GM19463 (cell line): ENCODE data around the gene METTL24.
"Not testable (repeated sequence)": the region's sequence is repeated elsewhere in the genome, so short reads cannot be mapped to it uniquely, and the experiment has no call there.

Experiments
- ATAC-seq: cut with Tn5 transposase; IDR thresholded peaks from one replicate; pipeline ENCODE4 v1.9.1; 2021; ENCODE audit warnings: mild to moderate bottlenecking, moderate library complexity; ENCODE audit not compliant: unreplicated experiment

METTL24 gene

DNA sequence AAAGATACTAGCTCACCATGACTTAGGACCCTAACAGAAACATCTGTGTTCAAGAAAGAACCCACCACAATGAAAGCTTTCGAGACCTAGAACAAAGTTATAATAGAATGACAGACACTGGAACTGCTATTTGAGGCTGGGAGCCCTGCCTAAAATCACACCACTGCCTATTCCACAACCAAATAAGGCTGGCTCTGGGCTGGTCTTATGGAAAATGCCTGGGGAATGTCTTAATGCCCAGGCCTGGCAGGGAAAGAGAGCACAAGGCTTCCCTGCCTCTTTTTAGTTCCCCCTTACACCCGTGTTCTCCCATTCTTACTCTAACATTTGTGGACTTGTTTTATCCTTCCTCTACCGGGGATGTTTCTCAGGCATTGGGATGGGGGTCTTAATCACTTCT is 5.6 kb upstream of the METTL24 start:
- ATAC-seq: no peak

DNA sequence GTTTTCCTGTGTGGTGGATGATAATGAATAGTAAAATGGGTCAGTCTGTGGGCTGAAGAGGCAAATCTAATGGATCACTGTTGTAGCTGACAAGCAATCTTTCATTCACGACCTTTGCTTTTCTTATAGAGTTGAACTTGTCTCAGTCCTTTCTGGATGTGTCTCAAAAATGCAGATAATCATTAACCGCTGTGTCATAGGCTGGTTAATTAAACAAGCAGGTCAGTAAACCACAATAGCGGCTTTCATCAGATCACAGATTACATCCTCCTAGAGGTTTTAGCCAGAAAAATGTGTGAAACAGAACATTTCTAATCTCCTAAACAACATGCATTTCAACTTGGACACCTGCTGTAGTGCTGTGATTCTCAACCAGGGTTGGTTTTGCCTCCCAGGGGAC is 2.5 kb upstream of the METTL24 start:
- no peak for ATAC-seq

DNA sequence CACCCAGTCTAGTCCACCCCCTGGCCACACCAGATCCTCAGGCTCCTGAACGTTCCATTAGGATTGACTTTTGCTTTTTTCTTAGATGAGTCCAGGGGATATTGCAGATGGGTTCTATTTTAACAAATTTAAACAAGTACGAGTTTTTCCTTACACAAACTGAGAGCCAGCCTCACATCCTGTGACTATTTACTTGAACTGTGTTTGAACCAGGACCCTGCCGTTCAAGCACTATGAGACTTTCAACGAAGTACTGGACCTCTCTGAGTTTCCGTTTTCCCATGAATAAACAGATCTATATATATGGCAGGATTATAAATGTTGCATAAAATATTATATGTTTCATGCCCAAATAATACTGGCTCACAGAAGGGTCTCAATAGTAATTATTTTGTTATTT is 1.4 kb upstream of the METTL24 start:
- ATAC-seq: no peak

DNA sequence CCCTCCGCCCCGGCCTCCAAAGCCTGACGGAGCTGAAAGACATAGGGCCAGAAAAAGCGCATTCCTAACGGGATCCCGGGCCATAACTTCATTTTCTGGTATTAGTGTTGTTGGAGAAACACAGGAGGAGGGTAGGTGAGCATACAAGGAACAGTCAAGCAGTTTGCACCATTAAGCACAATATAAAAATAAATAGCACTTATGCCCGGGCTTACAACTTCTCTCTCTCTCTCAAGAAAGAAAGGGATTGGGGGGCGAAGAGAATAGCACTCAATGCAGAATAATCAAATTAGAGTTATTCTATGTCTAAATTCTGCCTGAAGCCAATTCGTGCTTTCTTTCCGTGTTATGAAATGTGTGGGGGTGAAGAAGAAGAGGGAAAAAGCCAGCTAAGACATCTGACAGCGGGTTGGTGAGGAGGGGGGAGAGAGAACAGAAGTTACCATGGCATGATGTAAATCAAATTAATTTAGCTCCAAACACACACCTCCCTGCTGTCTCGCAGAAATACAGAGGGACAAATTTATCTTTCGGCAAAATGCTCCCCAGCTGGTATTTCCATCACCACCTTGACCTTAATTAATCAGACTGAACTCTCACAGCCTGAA is 508 bp upstream of the METTL24 start:
- ATAC-seq: no peak

DNA sequence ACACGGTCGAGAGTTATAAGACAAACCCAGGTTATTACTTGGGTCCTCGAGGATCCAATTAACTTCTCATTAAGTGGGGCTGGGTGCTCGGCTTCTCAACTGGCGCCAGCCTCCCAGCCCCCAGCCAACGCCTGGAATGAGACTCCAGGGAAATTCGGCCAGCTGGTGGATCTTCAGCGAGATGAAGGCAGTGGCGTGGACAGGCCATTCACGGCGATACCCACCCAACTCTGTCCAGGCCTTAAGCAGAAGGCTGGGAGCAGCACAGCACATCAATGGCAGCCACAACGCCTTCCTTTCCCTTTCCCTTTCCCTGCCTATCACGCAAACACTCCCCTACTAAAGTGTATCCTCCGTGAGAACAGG is 868 bp downstream of the METTL24 start:
- ATAC-seq: no peak

DNA sequence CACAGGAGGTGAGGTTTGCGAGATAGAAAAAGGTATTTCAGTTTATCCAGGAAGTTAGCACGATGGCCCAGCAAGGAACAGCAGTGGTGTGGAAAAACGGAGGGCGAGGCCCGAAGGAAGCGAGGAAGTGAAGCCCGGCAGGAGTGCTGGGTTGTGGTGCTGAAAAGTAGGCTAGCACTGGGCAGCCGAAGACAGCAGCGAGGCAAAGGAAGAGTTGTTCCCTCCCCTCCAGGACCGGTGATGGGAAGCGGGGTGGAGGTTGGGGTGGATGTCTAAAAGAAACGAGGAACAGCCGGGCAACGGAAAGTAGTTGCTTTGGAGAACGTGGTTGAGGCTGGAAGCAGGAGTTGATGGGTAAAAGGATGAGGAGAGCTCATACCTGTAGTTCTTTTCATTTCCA is 1.4 kb downstream of the METTL24 start:
- ATAC-seq: no peak

DNA sequence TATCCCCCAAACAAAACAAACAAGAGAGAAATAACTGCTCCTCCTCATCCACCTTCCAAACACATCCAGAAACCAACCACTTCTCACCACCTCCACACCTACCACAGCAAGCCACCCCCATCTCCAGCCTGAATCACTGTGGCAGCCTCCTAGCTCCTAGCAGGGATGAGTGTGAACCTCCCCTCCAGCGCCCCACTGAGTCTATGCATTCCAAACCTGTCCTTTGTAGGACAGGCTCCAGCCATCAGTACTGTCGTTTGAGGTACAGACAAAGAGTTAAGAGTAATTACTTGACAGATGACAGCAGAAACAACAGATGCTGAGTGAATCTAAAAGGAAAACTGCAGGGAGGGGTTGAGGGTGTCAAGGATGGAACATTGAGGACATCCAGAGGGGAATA is 2.4 kb downstream of the METTL24 start:
- ATAC-seq: no peak

DNA sequence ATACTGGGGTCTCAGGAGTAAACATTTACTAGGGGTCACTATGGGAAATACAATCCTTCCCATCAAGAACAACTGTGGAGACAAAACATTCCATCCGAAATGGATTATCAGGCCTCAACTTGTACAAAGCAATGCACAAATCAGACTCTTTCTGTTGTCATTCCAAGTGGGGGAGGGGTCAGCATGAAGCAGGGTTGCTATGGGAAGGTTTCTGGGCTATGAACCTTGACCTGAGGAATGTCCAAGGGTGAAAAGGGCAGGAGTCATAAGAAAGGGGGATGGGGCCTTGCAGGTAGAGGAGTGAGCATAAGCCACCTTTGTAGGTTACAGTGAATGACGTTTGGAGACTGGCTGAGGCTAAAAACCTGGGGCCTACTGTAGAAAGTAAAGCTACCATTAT is 3.1 kb downstream of the METTL24 start:
- ATAC-seq: no peak

DNA sequence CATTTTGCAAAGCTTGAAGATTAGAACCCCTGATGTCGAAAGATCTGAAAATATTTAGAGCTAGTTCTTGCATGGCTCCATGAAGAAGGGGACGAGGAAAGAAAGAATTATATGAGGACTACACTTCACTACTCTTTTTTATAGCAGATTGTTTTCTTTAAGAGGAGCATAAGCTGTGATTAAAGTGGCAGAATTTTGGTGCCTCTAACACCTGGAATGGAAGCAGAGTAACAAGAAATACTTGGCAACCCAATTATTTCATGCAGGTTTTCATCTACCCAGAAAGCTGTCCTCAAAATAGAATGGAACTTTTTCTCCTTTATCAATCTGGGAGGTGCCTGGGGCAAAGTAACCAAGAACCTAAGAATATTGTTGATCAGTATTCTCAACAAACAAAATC is 4.0 kb downstream of the METTL24 start:
- no peak for ATAC-seq

DNA sequence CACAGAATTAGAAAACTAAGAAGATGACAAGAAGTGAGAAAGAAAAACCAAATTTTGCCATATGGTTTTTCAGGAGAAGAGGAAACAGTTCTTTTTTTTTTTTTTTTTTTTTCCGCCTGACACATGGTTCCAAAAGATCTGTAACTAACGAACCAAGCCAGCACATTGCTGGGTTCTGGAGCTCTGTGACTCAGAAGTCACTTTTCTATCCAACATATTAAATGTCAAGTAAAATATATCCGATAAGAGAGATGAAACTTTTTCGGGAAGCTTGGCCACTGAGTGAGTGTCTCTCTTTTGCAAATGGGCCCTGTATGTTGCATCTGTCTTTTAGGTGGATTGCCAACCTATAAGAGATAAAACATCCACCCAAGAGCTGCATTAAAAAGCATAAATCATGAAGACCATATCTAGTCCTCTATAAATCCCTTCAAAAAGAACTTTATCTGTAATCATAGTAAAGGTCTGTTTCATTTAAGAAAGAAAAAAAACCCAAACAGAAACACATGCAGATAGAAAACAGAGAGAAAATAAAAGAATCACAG is 4.6 kb downstream of the METTL24 start:
- ATAC-seq: no peak

DNA sequence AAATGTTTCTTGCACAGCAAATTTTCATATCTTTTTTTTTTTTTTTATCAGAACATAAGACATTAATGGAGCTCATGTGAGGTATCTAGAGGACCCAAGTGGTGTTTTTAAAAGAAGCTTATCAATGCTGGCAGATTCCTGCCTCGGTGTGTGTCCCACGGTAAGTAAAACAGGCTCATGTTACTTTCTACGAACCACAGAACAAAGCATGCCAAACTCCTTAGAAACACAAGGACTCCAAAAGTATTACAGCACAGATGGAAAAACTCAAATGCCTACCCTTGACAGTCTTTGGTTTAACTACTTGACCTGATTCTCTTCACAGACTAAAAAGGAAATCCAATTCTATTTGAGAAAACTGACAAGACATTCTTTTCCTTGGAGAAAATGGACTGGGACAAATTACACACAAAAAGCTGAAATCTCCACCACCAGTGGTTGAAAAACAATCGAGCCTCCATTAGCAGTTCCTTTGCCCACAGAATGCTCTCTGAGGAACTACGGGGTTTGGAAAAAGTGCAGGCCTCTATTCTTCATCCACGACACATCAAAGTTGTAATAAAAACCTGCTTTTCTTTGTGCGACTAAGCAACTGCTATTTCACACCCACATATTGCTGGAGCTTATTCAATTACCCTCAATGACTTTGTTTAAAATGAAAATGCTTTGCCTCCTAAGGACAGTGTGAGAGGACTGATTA is 5.4 kb downstream of the METTL24 start:
- no peak for ATAC-seq

DNA sequence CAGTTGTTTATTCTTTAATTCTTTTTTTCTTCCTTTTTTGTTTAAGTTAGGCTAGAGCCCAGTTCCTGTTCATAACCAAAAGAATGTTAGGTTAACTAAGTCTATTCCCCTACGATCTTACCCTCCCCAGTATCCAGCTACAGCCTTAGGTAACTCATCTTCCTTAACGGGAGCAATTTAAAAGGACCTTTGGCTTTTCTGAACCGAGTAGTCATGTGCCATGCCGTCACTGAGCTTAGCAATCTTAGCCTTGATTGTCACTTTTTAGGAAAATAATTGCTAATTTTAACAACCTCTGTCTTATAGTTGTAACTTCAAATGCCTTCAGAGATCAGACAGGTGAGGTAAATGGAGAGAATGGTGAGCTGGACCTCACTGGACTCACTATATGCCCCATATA is 6.2 kb downstream of the METTL24 start:
- ATAC-seq: no peak

DNA sequence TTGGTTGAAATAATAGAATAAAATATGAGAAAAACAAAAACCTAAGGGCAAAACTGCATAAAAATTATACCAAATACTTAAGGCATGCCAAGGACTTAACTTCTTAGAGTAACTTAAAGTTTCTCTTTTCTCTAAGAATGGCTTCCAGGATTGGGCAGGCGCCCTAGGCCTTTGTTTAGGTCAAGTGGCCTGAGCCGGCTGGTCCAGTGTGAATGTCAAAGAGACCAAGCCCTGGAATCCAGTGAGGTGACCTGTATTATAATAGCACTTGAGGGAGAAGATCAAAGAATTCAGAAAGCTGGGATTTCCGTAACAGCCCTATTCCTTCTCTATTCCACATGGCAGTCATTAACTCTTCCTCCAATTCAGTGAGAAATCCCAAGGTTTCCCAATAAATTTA is 6.6 kb downstream of the METTL24 start:
- no peak for ATAC-seq

DNA sequence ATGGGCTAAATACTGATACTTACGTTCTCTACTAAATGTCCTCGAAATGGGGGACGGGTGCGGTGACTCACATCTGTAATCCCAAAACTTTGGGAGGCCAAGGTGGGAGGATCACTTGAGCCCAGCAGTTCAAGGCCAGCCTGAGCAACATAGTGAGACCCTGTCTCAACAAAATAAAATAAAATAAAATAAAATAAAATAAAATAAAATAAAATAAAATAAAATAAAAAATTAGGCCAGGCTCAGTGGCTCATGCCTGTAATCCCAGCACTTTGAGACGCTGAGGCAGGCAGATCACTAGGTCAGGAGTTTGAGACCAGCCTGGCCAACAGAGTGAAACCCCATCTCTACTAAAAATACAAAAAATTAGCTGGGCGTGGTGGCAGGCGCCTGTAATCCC is 7.6 kb downstream of the METTL24 start:
- not testable (repeated sequence) for ATAC-seq

DNA sequence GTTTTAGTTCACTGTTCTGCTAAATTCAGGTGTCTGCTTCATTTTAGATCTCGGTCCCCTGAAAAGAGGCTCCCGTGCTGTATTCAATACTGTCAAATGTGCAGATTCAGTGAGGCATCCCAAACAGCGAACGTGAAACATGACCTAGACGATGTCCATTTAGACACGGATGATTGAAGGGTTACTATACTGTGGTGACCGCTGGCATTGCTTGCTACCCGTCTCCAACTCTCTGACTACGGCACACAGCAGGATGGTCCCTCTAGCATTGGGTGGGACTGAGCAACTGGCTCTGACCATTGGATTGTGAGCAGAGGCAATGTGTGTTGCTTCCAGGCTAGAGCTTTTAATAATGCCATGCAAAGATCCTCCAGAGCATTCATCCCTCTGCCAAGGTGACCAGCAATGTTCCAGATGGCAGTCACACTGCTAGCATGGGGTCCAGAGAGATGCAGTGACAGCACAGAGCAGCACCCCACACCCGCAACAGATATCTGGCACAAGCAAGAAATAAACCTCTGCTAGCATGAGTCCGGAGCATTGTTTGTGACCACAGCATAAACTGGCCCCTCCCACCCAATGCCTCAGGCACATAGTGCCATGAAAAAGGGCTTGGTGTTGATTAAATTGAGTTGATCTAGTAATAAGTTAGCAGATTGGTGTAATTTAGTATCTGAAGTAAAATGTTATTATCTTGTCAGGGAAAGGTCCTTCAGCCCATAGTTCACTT is 9.0 kb downstream of the METTL24 start:
- no peak for ATAC-seq

DNA sequence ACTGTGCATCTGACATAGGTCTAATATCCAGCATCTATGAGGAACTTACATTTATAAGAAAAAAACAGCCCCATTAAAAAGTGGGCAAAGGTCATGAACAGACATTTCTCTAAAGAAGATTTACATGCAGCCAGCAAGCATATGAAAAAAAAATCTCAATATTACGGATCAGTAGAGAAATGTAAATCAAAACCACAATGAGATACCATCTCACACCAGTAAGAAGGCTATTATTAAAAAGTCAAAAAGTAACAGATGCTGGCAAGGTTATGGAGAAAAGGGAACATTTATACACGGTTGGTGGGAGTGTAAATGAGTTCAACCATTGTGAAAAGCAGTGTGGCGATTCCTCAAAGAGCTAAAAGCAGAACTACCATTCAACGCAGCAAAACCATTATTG is 13.1 kb downstream of the METTL24 start:
- no peak for ATAC-seq

DNA sequence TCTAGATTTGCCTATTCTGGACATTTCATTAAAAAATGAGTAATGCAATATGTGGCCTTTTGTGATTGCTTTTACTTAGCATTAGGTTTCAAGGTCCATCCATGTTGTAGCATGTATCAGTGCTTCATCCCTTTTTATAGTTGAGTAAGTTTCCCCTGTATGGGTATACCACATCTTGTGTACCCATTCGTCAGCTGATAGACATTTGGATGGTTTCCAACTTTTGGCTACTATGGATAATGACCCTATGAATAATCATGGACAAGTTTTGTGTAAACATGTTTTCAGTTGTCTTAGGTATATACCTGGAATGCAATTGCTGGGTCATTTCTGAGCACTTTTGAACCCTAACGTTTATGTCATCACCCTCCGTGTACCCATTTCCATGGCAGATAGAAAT is 15.4 kb downstream of the METTL24 start:
- ATAC-seq: no peak

DNA sequence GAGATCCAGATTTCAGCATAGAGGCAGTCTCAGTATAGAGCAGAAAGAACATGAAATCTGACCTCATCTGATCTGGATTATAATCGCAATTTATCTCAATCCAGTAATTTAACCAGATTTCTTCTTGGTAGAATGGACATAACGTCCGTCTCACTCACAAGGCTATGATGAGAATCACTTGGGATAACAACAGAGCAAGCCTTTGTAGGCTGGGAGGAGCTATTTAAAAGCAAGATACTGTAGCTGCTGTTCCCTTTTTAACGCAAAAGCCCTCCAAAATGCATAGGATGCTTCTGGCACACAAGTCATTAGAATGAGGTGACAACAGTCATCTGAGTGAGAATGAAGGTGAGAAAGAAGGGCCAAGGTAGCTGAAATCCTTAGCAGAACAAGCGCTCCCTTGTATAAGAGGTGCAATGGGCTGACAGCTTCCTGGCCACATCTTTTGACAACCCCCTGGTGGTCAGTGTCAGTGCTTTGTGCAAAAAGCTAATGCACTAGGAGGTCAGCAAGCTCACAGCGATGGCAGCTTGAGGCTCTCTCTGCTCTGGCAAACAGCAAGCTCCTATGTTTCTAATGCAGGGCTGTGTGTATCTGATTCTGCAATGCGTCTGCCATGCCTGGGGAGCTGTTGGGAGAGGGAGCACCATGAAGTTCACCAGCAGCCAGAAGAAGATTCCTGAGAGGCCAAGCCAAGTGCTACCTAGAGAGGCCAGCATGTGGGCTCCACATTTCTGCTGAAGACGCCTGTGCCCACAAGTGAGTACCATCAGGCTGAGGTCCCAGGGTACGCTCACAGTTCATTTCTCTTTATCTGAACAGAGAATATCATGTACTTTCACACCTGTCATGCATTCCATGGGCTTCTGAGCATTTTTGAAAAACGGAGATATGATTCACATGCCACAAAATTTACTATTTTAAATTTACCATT is 16.2 kb downstream of the METTL24 start:
- no peak for ATAC-seq

DNA sequence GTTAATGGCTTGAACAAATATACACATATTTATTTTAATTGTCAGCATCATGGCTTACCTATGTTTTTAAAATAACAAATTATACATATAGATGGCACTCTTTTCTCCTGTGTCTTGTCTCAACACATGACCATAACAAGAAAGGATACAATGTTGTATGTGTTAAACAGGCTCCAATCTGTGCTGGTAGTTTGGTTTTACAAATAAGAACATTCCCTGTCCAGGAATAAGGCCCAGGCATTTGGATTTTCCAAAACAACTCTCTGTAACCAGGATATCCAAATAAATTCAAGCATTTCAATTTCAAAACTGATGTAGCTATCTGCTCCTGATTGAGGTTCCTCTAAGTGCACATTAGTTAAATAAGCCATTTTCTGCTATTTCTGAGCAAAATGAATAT is 17.1 kb downstream of the METTL24 start:
- ATAC-seq: no peak

DNA sequence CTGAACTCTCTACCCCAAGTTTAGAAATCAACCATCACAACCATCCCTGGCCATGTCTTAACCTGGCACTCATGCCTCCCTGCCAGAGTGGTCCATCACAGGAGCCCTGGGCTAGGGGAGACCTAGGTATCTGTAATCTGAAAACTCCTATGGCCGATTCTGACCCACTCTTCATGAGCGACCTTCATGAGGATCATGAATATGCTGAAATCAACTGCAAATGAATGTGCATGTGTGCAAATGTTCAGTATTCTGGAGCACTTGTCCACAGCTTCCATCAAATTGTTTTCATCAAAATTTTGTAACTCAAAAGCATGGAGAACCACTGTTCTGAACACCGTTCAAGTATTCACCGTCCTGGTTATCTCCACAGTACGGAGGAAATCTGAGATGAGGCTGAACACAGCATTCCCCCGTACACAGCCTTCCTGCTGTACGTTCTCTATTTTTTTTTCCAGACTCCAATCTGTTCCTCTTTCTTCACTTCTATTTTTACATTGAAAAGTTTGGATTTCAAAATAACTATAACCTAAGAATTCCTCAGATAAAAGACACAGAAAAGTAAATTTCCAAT is 17.7 kb downstream of the METTL24 start:
- ATAC-seq: no peak
